Measurements from ENCODE around the gene SUB1. TPM values are rescaled to one million over a fixed set of nuclear protein-coding genes. Genes with fewer than 3 reads are reported as not detected.
"Not testable (repeated sequence)": the region's sequence is repeated elsewhere in the genome, so short reads cannot be mapped to it uniquely, and the experiment has no call there.

SUB1 gene
- polyA plus RNA-seq (ENCODE audit: insufficient read length in 4 of 4): 100 to 1,000 TPM; 346 to 403 (median 388) TPM

DNA sequence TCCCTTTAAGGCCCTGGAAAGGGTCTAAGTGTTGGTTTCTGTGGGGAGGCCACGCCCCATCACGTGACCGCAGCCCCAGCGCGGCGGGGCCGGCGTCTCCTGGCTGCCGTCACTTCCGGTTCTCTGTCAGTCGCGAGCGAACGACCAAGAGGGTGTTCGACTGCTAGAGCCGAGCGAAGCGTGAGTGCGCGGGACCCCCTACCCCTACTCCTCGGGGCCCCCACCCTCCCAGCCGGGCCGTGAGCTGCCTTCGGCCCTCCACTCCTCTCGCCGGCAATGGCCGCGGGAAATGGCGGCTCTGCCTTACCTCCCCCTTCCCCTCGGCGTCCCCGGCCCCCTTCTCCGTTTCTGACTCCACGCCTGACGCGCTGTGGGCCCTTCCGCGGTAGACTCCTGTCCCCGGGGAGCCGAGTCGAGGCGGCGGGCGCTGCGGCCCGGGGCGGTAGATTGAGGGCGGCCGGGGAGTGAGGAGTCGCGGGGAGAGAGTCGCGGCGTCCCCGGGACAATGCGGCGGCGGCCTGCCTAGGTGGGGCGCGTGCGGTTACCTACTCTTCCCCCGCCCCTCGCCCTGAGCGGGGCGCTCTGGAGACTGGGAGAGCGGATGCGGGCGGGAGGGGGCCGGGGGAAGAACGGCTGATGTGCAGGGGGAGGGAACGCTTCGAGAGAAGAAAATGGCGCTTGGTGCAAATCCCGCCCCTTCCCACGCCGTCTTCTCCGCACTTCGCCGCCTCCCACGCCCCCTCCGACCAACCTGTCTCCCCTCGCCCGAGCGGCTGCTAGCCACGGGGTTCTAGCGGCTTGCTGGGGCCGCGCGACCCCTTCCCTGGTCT lies at the start of gene SUB1:
TSS of gene SUB1 (plus strand) at position 112 of the 830 bp plus-strand sequence. CDS start 2,956 bp downstream, outside the sequence.
- peak; percentile 82 to 91 (median 86) for DNase-seq (ENCODE audit: low read depth in 4 of 4, low spot score in 3 of 4)

GRCh38 chr5:32536246-32536645 lies 49.1 kb upstream of the SUB1 start:
- no peak for DNase-seq (ENCODE audit: low read depth in 4 of 4, low spot score in 3 of 4)

- DNase-seq (ENCODE audit: low read depth in 4 of 4, low spot score in 3 of 4): not testable (repeated sequence)
Observed at GRCh38 chr5:32537437-32538029, 47.8 kb upstream of the SUB1 start.

GRCh38 chr5:32538031-32538547 lies 47.3 kb upstream of the SUB1 start:
- DNase-seq (ENCODE audit: low read depth in 4 of 4, low spot score in 3 of 4): no peak

- no peak for DNase-seq (ENCODE audit: low read depth in 4 of 4, low spot score in 3 of 4)
Observed at GRCh38 chr5:32539981-32540845, 45.1 kb upstream of the SUB1 start.

GRCh38 chr5:32541241-32541640 lies 44.1 kb upstream of the SUB1 start:
- DNase-seq (ENCODE audit: low read depth in 4 of 4, low spot score in 3 of 4): no peak

GRCh38 chr5:32542216-32543059 lies 42.9 kb upstream of the SUB1 start:
- DNase-seq (ENCODE audit: low read depth in 4 of 4, low spot score in 3 of 4): no peak

DNA sequence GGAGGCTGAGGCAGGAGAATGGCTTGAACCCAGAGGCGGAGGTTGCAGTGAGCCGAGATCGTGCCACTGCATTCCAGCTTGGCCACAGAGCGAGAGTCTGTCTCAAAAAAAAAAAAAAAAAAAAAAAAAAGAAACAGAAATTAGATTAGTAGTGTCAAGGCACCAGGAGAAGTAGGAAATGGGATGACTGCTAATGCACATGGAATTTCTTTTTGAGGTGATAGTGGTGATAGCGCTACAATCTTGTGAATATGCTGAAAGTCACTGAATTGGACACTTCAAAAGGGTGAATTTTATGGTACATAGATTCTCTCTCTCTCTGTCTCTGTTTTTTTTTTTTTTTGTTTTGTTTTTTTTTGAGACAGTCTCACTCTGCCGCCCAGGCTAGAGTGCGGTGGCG lies 42.1 kb upstream of the SUB1 start:
- no peak for DNase-seq (ENCODE audit: low read depth in 4 of 4, low spot score in 3 of 4)

GRCh38 chr5:32545102-32545800 lies 40.1 kb upstream of the SUB1 start:
- no peak for DNase-seq (ENCODE audit: low read depth in 4 of 4, low spot score in 3 of 4)

DNA sequence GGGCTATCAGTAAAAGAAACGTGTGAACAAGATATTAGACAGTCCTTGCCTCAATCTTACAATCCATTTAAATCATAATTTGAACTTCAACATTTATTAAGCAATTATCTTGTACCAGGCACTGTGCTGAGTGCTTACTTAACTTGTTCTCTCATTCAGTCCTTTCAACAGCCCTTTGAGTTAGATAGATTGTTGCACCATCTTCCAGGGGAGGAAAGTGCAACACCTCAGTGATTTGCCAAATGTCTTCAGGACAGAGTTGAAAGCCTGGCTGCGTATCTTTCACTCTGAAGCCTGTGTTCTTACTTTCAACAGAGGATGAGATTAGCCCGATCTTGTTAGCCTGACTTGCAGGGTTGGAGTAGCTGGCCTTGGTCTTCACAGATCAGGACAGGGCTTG lies 34.2 kb upstream of the SUB1 start:
- DNase-seq (ENCODE audit: low read depth in 4 of 4, low spot score in 3 of 4): no peak

- DNase-seq (ENCODE audit: low read depth in 4 of 4, low spot score in 3 of 4): no peak
Observed at GRCh38 chr5:32551865-32552264, 33.5 kb upstream of the SUB1 start.

- not testable (repeated sequence) for DNase-seq (ENCODE audit: low read depth in 4 of 4, low spot score in 3 of 4)
Observed at GRCh38 chr5:32552491-32552890, 32.9 kb upstream of the SUB1 start.

DNA sequence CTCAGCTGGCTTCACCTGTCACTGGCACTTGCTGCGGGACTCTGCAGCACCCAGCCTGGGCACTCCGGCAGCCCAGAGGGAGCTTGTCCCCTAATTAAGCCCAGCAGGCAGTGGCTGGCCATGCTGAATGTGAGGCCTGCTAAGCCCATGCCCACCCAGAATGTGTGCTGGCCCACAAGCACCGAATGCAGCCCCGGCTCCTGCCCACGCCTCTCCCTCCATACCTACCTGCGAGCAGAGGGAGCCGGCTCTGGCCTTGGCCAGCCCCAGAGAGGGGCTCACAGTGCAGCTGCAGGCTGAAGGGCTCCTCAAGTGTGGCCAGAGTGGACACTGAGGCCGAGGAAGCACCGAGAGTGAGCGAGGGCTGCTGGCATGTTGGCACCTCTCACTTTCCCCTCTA lies 32.4 kb upstream of the SUB1 start:
- DNase-seq (ENCODE audit: low read depth in 4 of 4, low spot score in 3 of 4): no peak

- not testable (repeated sequence) for DNase-seq (ENCODE audit: low read depth in 4 of 4, low spot score in 3 of 4)
Observed at GRCh38 chr5:32554181-32554780, 31.1 kb upstream of the SUB1 start.

DNA sequence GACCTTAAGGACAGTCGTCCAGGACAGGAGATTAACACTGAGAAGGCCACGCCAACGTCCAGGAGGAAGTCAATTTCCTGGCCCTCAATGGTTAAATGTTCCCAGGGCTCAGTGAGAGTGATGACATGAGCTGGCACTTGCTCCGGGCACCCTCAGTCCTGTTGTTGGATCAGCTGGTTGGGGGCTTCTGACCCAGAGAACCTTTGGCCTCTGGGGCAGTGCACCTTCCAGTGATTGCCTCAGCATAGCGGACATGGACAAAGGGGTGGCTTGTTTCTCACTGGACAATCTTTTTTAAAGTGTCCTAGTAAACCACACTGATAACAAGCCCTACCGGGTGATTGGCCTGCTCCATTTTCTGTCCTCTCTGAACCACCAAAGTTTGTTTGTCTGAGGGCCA lies 28.8 kb upstream of the SUB1 start:
- DNase-seq (ENCODE audit: low read depth in 4 of 4, low spot score in 3 of 4): not testable (repeated sequence)

DNA sequence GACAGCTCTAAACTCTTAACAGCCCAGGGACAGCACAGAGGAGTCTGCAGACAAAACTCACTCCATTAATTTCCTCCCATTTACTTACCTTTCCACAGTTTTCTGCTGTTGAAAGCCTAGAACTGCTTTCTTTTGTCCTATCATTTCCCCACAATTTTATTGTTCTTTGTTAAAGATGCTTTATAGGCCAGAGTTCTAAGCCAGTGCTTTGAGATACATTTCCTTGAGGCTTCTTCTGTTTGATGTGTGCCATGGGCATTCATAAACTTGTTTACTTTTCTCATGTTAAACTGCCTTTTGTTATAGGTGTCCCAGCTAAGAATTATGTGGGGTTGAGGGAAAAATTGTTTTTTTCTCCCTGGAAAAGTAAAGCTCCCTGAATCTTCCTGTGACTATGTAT lies 25.9 kb upstream of the SUB1 start:
- DNase-seq (ENCODE audit: low read depth in 4 of 4, low spot score in 3 of 4): no peak

DNA sequence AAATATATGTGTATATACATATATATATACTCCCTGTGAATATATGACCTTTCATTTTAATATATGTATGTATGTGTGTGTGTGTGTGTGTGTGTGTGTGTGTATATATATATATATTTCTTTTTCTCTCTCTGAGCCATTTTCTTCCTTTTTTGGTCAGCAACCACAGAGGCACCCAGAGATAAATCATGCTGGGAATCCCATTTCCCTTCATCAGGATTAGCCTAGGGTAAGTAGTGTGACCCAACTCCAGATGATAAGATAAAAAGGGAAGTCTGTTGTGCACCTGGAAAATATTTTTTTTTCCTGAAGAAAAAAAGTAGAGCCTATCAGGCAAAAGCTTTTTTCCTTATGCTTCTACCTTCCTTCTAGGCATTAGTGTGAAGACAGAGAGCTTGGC lies 25.4 kb upstream of the SUB1 start:
- no peak for DNase-seq (ENCODE audit: low read depth in 4 of 4, low spot score in 3 of 4)

- DNase-seq (ENCODE audit: low read depth in 4 of 4, low spot score in 3 of 4): no peak
Observed at GRCh38 chr5:32562056-32562455, 23.3 kb upstream of the SUB1 start.

GRCh38 chr5:32562843-32563242 lies 22.5 kb upstream of the SUB1 start:
- DNase-seq (ENCODE audit: low read depth in 4 of 4, low spot score in 3 of 4): no peak
